Testis (tissue), 2 donors: Measurements from ENCODE around the gene ELMOD3.

Source experiments
- CTCF ChIP-seq, 3 experiments: fragments of 450-650 bp in 2 of 3; fragments of 200-600 bp in 1 of 3; sonication (generic) in 1 of 3; IDR thresholded peaks; one replicate each; pipeline ENCODE4 v1.5.1; 2016 to 2019; ENCODE audit warnings: antibody characterized with exemption in 3 of 3, mild to moderate bottlenecking in 2 of 3, moderate library complexity in 1 of 3
- POLR2A ChIP-seq: fragments of 450-650 bp; IDR thresholded peaks from one replicate; pipeline ENCODE4 v1.6.1; 2017; ENCODE audit warnings: antibody characterized with exemption, mild to moderate bottlenecking, moderate library complexity

DNA sequence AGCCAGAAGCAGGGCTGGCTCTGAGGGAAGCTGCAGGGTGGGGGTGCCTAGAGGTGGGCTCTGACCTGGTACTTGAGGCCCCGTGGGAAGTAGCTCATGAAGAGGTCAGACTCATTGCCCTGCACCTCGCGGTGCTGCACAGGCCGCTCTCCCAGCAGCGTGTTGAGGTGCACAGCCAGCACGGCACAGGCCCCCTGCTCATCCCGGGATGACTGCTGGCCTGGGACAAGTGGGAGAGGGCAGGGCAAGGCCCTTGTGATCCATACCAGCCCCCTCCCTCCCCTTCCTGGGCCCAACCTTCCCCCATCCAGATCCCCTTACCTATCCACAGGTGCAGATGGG, 46.9 kb downstream of the ELMOD3 start:
- no peak for TF ChIP-seq CTCF (IDR thresholded peaks at IDR 0.05)
- no peak for TF ChIP-seq POLR2A
